Parathyroid adenoma (tissue), 2 donors: ENCODE measurements around the gene ATOH1.

Experiments
- H2AFZ ChIP-seq: fragments of 300-600 bp; sonication (generic); one replicate; pipeline ENCODE4 v1.7.0; 2017; ENCODE audit warnings: antibody characterized with exemption, mild to moderate bottlenecking
- H3K27ac ChIP-seq: fragments of 300-600 bp; sonication (generic); one replicate; pipeline ENCODE4 v1.7.0; 2017
- H3K27me3 ChIP-seq: fragments of 300-600 bp; sonication (generic); one replicate; pipeline ENCODE4 v1.7.0; 2017; ENCODE audit warnings: low read length; ENCODE audit not compliant: control insufficient read depth, insufficient read depth
- H3K36me3 ChIP-seq: fragments of 300-600 bp; sonication (generic); one replicate; pipeline ENCODE4 v1.7.0; 2017; ENCODE audit warnings: low read length; ENCODE audit not compliant: control insufficient read depth, insufficient read depth
- H3K4me1 ChIP-seq: fragments of 300-600 bp; sonication (generic); one replicate; pipeline ENCODE4 v1.7.0; 2017; ENCODE audit warnings: control low read depth
- H3K4me2 ChIP-seq: fragments of 300-600 bp; sonication (generic); one replicate; pipeline ENCODE4 v1.7.0; 2017; ENCODE audit warnings: low read length
- H3K4me3 ChIP-seq: fragments of 300-600 bp; sonication (generic); one replicate; pipeline ENCODE4 v1.7.0; 2017; ENCODE audit warnings: low read depth, low read length
- H3K79me2 ChIP-seq: fragments of 300-600 bp; sonication (generic); one replicate; pipeline ENCODE4 v1.7.0; 2017; ENCODE audit warnings: control low read depth
- H3K9ac ChIP-seq: fragments of 300-600 bp; sonication (generic); one replicate; pipeline ENCODE4 v1.7.0; 2017; ENCODE audit warnings: mild to moderate bottlenecking
- H3K9me3 ChIP-seq: fragments of 300-600 bp; sonication (generic); one replicate; pipeline ENCODE4 v1.7.0; 2017; ENCODE audit warnings: low read length; ENCODE audit not compliant: control insufficient read depth
- TF ChIP-seq, protein P1 (sequence below): fragments of 300-600 bp; sonication (generic); IDR thresholded peaks from one replicate; pipeline ENCODE4 v1.7.0; 2017; ENCODE audit warnings: antibody characterized with exemption, mild to moderate bottlenecking
- donor health status: primary hyperparathyroidism.

ATOH1 gene

DNA sequence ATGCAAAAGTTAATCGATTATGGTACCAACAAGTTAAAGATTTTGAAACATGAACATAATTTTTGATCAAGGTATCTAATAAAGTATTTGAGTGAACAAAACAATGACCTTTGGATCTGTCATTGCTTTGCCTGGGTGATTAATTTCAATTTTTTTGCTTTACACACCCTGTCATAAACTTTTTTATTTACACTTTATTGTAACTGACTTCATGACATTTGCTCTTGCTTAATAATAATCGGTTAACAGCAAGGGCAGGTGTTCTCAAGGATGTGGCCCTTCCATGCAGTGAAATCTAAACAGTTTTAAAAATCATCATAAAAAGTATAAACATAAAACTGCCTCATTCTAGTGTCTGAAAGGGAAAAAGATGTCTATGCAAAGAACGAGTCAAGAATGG lies 24.1 kb downstream of the ATOH1 start:
- H3K4me3 ChIP-seq, result no peak overlapping the region
- no peaks in the 10 kb centered on the region for H3K27me3 ChIP-seq
- no peak overlapping the region for H3K27ac ChIP-seq
- H3K9me3 ChIP-seq, result no peaks in the 10 kb centered on the region
- TF ChIP-seq, protein P1, sequence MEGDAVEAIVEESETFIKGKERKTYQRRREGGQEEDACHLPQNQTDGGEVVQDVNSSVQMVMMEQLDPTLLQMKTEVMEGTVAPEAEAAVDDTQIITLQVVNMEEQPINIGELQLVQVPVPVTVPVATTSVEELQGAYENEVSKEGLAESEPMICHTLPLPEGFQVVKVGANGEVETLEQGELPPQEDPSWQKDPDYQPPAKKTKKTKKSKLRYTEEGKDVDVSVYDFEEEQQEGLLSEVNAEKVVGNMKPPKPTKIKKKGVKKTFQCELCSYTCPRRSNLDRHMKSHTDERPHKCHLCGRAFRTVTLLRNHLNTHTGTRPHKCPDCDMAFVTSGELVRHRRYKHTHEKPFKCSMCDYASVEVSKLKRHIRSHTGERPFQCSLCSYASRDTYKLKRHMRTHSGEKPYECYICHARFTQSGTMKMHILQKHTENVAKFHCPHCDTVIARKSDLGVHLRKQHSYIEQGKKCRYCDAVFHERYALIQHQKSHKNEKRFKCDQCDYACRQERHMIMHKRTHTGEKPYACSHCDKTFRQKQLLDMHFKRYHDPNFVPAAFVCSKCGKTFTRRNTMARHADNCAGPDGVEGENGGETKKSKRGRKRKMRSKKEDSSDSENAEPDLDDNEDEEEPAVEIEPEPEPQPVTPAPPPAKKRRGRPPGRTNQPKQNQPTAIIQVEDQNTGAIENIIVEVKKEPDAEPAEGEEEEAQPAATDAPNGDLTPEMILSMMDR, result no peak
- no peaks in the 10 kb centered on the region for H3K4me1 ChIP-seq
- no peak overlapping the region for H3K4me2 ChIP-seq
- no peak overlapping the region for H3K9ac ChIP-seq
- H3K79me2 ChIP-seq, result no peaks in the 10 kb centered on the region
- no peak overlapping the region for H2AFZ ChIP-seq
- H3K36me3 ChIP-seq, result no peaks in the 10 kb centered on the region

DNA sequence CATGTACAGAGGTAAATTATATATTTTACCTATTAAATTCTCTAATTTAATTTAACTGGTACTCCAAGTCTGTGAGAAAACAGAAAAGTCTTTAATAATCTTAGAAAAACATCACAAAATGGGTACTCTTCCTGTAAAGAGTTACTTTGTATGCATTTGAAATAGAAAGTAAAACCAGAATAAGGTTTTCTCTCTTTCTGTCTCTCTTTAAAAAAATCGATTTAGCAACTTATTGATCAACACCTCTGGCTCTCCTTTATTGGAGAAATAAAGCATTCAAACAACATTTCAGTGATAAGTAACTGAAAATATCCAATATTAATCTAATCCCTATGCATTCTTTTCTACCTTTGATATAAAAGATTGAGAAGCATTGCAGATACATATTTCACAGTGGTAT lies 27.4 kb downstream of the ATOH1 start:
- TF ChIP-seq, protein P1, result no peak
- Histone ChIP-seq H3K9me3 (no peaks in the 10 kb centered on the region), H3K4me3 (no peak overlapping the region), H3K27ac (no peak overlapping the region), H2AFZ (no peak overlapping the region), H3K4me2 (no peak overlapping the region), H3K9ac (no peak overlapping the region), H3K27me3 (no peaks in the 10 kb centered on the region), H3K79me2 (no peaks in the 10 kb centered on the region), H3K36me3 (no peaks in the 10 kb centered on the region), H3K4me1 (no peaks in the 10 kb centered on the region)

DNA sequence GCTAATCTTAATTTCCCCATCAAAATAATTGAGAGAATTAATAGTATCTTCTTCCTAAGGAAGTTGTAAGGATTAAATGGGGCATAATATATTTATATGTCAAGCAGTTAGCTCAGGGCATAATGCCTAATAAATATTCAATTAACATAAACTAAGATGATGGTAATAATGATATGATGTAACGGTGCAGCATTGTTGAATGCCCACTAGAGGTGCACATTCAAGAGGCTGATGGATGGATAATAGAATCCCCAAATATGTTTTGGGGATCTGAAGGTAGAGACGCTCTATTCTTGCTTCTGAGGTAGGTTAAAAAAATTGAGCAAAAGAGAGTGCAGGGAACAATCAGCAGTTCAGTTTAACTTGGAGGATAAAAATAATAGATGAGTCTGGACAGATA lies 37.1 kb downstream of the ATOH1 start:
- no peak overlapping the region for H3K4me3 ChIP-seq
- TF ChIP-seq, protein P1, result no peak
- H3K36me3 ChIP-seq, result no peaks in the 10 kb centered on the region
- H3K27me3 ChIP-seq, result no peaks in the 10 kb centered on the region
- H3K4me2 ChIP-seq, result no peak overlapping the region
- H3K27ac ChIP-seq, result no peak overlapping the region
- no peak overlapping the region for H2AFZ ChIP-seq
- H3K9ac ChIP-seq, result no peak overlapping the region
- no peaks in the 10 kb centered on the region for H3K9me3 ChIP-seq
- no peaks in the 10 kb centered on the region for H3K79me2 ChIP-seq
- no peaks in the 10 kb centered on the region for H3K4me1 ChIP-seq

DNA sequence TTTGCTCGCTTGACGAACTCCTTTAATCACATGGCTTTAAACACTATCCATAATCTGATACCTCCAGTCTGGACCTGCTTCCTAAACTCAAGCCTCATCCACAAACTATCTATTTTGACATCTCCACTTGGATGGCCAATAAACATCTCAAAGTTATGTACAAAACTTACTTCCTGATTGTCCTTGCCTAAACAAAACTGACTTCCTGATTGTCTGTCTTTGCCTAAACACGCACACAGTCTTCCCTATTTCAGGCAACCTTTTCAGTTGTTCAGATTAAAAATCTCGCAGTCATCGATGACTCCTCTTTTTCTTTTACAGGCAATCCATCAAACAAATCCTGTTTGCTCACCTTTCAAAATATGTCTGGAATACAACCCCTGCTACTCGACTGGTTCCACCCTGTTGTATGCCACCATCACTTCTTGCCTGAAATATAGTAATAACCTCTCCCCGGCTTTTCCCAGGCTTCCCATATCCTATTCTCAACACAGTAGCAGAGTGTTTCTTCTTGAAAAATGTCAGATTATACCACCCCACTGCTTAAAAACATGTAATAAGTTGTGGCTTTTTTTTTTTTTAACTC lies 39.0 kb downstream of the ATOH1 start:
- no peaks in the 10 kb centered on the region for H3K27me3 ChIP-seq
- no peak overlapping the region for H3K9ac ChIP-seq
- no peak overlapping the region for H3K4me2 ChIP-seq
- no peak overlapping the region for H2AFZ ChIP-seq
- H3K4me1 ChIP-seq, result no peaks in the 10 kb centered on the region
- H3K36me3 ChIP-seq, result no peaks in the 10 kb centered on the region
- TF ChIP-seq, protein P1, result no peak
- no peaks in the 10 kb centered on the region for H3K79me2 ChIP-seq
- no peaks in the 10 kb centered on the region for H3K9me3 ChIP-seq
- H3K4me3 ChIP-seq, result no peak overlapping the region
- no peak overlapping the region for H3K27ac ChIP-seq

DNA sequence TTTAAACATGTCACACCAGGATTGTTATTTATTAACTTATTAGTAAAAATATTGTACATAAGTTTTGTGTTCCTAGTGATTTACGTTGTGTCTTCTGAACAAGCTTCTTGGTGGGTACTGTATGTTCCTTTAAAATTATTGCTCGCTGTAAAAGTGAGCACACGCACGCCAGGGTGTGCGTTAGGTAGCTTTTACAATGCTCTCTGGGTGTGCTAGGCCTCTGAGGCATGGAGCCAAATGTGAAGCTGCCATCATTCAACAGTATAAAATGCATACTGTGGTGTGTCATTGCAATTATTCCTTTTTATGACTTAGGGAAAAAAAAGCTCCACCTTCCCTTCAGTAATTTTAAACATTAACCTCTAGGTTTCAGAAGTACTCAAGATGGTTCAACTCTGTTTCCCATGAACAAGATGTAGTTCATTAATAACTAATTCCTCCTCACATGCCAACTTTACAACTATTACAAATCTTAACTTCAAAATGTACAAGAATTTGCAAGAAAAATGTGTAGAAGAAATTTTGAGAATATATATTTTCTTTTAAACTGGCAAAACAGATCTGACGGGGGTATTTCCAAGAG lies 42.4 kb downstream of the ATOH1 start:
- no peak overlapping the region for H3K27ac ChIP-seq
- no peak overlapping the region for H3K4me3 ChIP-seq
- no peaks in the 10 kb centered on the region for H3K9me3 ChIP-seq
- no peaks in the 10 kb centered on the region for H3K4me1 ChIP-seq
- no peak overlapping the region for H3K9ac ChIP-seq
- no peaks in the 10 kb centered on the region for H3K79me2 ChIP-seq
- H2AFZ ChIP-seq, result no peak overlapping the region
- no peaks in the 10 kb centered on the region for H3K36me3 ChIP-seq
- no peaks in the 10 kb centered on the region for H3K27me3 ChIP-seq
- H3K4me2 ChIP-seq, result no peak overlapping the region
- TF ChIP-seq, protein P1, result no peak
